Astrocyte (in vitro differentiated cells and primary cell): ENCODE results near the gene FAIM. TPM values are rescaled to one million over a fixed set of nuclear protein-coding genes. Genes with fewer than 3 reads are reported as not detected.

ENCODE experiments used
- DNase-seq: peaks from one replicate; pipeline ENCODE4 v3.0.0-alpha.2; 2010; ENCODE audit warnings: low read depth
- FAIRE-seq: peaks from 2 replicates; lab custom pipeline; 2011; peaks lifted over from hg19 to GRCh38; lab: Jason Lieb, UNC
- H2AFZ ChIP-seq: 2 replicates; pipeline ENCODE4 v1.6.0; 2012; ENCODE audit warnings: low read depth, low read length, inconsistent platforms
- H3K27ac ChIP-seq: 2 replicates; pipeline ENCODE4 v1.5.1; 2011; ENCODE audit warnings: low read depth, low read length, inconsistent platforms
- H3K27me3 ChIP-seq: 2 replicates; pipeline ENCODE4 v1.6.0; 2011; ENCODE audit warnings: low read length, inconsistent platforms; ENCODE audit not compliant: insufficient read depth
- H3K36me3 ChIP-seq: 2 replicates; pipeline ENCODE4 v1.5.1; 2011; ENCODE audit warnings: low read length, inconsistent platforms; ENCODE audit not compliant: insufficient read depth
- H3K4me1 ChIP-seq: 2 replicates; pipeline ENCODE4 v1.5.1; 2011; ENCODE audit warnings: low read length, inconsistent platforms; ENCODE audit not compliant: insufficient read depth
- H3K4me2 ChIP-seq: 2 replicates; pipeline ENCODE4 v1.6.0; 2012; ENCODE audit warnings: low read length, inconsistent platforms
- H3K4me3 ChIP-seq: 2 replicates; pipeline ENCODE4 v1.5.1; 2011; ENCODE audit warnings: low read depth, mild to moderate bottlenecking, low read length, inconsistent platforms; ENCODE audit not compliant: insufficient read depth
- H3K79me2 ChIP-seq: 2 replicates; pipeline ENCODE4 v1.6.0; 2012; ENCODE audit warnings: mild to moderate bottlenecking, low read length, inconsistent platforms; ENCODE audit not compliant: insufficient read depth
- H3K9ac ChIP-seq: 2 replicates; pipeline ENCODE4 v1.6.0; 2012; ENCODE audit warnings: mild to moderate bottlenecking, low read length, inconsistent platforms
- H3K9me3 ChIP-seq: 2 replicates; pipeline ENCODE4 v1.5.1; 2012; ENCODE audit warnings: low read depth, mild to moderate bottlenecking, low read length, inconsistent platforms; ENCODE audit not compliant: insufficient read depth
- H4K20me1 ChIP-seq: 2 replicates; pipeline ENCODE4 v1.6.0; 2012; ENCODE audit warnings: low read length, inconsistent platforms; ENCODE audit not compliant: insufficient read depth
- H3K27ac Mint-ChIP-seq: one replicate; pipeline ENCODE4 v1.8.0; 2021; ENCODE audit warnings: mild to moderate bottlenecking, mixed read lengths; ENCODE audit not compliant: unreplicated experiment
- H3K27me3 Mint-ChIP-seq: one replicate; pipeline ENCODE4 v1.8.0; 2021; ENCODE audit warnings: low read depth, mixed read lengths; ENCODE audit not compliant: unreplicated experiment
- H3K36me3 Mint-ChIP-seq: one replicate; pipeline ENCODE4 v1.8.0; 2021; ENCODE audit warnings: low read depth, mixed read lengths; ENCODE audit not compliant: unreplicated experiment
- H3K4me1 Mint-ChIP-seq: one replicate; pipeline ENCODE4 v1.8.0; 2021; ENCODE audit warnings: low read depth, mixed read lengths; ENCODE audit not compliant: unreplicated experiment
- H3K4me3 Mint-ChIP-seq: one replicate; pipeline ENCODE4 v1.8.0; 2021; ENCODE audit warnings: mild to moderate bottlenecking, moderate library complexity, mixed read lengths; ENCODE audit not compliant: unreplicated experiment
- H3K9me3 Mint-ChIP-seq: one replicate; pipeline ENCODE4 v1.8.0; 2021; ENCODE audit warnings: mild to moderate bottlenecking, mixed read lengths; ENCODE audit not compliant: unreplicated experiment
- EZH2 ChIP-seq: IDR thresholded peaks from 2 replicates; pipeline ENCODE4 v1.6.1; 2012; ENCODE audit warnings: mild to moderate bottlenecking, low read length, inconsistent platforms; ENCODE audit not compliant: insufficient read depth
- total RNA-seq: library from RNA; stranded (reverse); gene quantifications from 2 replicates; pipeline ENCODE4 v1.2.1, GENCODE V29; 2021
- TF ChIP-seq, protein P1 (sequence below): IDR thresholded peaks from 2 replicates; pipeline ENCODE4 v1.5.1; 2011; ENCODE audit warnings: low read depth, mild to moderate bottlenecking, inconsistent platforms, low read length, moderate library complexity; ENCODE audit not compliant: insufficient read depth

FAIM gene
- total RNA-seq, 1 donor from 2014 or later: 8.3 TPM

GRCh38 chr3:138649134-138649533 lies 40.6 kb downstream of the FAIM start:
- H3K4me3 Mint-ChIP-seq: no peak overlapping the region
- H3K79me2 ChIP-seq: no peaks in the 10 kb centered on the region
- H3K4me1 Mint-ChIP-seq: no peaks in the 10 kb centered on the region
- H4K20me1 ChIP-seq: no peaks in the 10 kb centered on the region
- H3K36me3 Mint-ChIP-seq: peaks cover 37% of the 10 kb centered on the region
- FAIRE-seq: no peak
- DNase-seq: no peak
- H3K4me2 ChIP-seq: no peak overlapping the region
- no peaks in the 10 kb centered on the region for H3K27me3 Mint-ChIP-seq
- H3K36me3 ChIP-seq: peaks cover 6% of the 10 kb centered on the region
- no peak overlapping the region for H2AFZ ChIP-seq
- H3K27ac ChIP-seq: no peak overlapping the region
- H3K27ac Mint-ChIP-seq: no peak overlapping the region
- peaks cover 38% of the 10 kb centered on the region for H3K9me3 Mint-ChIP-seq
- no peak overlapping the region for H3K4me3 ChIP-seq
- H3K9me3 ChIP-seq: peaks cover 4% of the 10 kb centered on the region
- H3K9ac ChIP-seq: no peak overlapping the region
- TF ChIP-seq, protein P1, sequence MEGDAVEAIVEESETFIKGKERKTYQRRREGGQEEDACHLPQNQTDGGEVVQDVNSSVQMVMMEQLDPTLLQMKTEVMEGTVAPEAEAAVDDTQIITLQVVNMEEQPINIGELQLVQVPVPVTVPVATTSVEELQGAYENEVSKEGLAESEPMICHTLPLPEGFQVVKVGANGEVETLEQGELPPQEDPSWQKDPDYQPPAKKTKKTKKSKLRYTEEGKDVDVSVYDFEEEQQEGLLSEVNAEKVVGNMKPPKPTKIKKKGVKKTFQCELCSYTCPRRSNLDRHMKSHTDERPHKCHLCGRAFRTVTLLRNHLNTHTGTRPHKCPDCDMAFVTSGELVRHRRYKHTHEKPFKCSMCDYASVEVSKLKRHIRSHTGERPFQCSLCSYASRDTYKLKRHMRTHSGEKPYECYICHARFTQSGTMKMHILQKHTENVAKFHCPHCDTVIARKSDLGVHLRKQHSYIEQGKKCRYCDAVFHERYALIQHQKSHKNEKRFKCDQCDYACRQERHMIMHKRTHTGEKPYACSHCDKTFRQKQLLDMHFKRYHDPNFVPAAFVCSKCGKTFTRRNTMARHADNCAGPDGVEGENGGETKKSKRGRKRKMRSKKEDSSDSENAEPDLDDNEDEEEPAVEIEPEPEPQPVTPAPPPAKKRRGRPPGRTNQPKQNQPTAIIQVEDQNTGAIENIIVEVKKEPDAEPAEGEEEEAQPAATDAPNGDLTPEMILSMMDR: no peak
- TF ChIP-seq EZH2: no peak
- H3K27me3 ChIP-seq: no peaks in the 10 kb centered on the region
- H3K4me1 ChIP-seq: no peaks in the 10 kb centered on the region

DNA sequence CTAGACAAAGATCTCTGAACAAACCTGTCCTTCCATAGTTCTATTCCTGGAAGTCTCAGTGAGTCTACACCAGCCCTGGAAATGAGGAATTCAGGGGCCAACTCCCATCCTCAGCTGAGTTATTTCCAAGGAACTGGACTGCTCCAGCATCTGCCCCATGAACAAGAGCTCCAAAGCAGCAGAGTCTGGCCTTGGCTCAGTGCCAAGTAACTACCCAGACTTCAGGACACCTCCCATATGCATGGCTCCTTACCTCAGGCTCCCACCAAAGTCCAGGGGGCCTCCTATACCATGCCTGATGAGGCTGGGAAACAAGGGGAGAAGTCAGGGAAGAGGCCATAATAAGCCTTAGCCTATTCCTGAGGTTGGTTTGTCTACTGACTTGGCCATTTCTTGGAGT lies 45.0 kb downstream of the FAIM start:
- H3K27ac Mint-ChIP-seq: no peak overlapping the region
- no peak overlapping the region for H3K4me3 Mint-ChIP-seq
- Histone ChIP-seq H3K27ac (no peak overlapping the region), H3K9ac (no peak overlapping the region), H3K4me1 (no peaks in the 10 kb centered on the region), H3K4me3 (no peak overlapping the region), H3K9me3 (peaks cover 4% of the 10 kb centered on the region), H3K36me3 (peaks cover 11% of the 10 kb centered on the region), H2AFZ (no peak overlapping the region), H3K27me3 (no peaks in the 10 kb centered on the region), H4K20me1 (no peaks in the 10 kb centered on the region), H3K79me2 (no peaks in the 10 kb centered on the region), H3K4me2 (no peak overlapping the region)
- FAIRE-seq: no peak
- peaks cover 29% of the 10 kb centered on the region for H3K36me3 Mint-ChIP-seq
- no peaks in the 10 kb centered on the region for H3K27me3 Mint-ChIP-seq
- DNase-seq: no peak
- H3K9me3 Mint-ChIP-seq: peaks cover 9% of the 10 kb centered on the region
- no peak for TF ChIP-seq EZH2
- TF ChIP-seq, protein P1: no peak
- H3K4me1 Mint-ChIP-seq: no peaks in the 10 kb centered on the region

DNA sequence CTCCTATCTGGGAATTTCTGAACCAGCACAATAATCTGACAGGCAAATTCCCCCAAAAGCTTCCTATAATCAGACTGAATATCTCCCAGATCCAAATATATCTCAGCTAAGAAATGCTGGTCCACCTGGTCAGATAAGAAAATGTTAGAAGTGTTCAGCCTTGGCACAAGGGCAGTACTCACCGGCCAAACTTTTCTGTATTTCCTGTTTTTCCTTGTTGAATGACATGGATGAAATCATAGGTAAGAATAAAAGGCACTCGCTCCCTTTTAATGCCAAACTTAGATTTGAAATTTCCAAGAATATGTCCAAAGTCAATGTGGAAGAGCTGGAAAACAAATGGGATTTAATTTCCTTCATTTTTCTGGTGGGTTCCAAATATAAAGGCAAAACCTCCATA lies 48.9 kb downstream of the FAIM start:
- Histone ChIP-seq H3K36me3 (peaks cover 14% of the 10 kb centered on the region), H3K4me2 (no peak overlapping the region), H4K20me1 (no peaks in the 10 kb centered on the region), H3K4me3 (no peak overlapping the region), H3K27ac (no peak overlapping the region), H3K9me3 (no peaks in the 10 kb centered on the region), H3K9ac (no peak overlapping the region), H2AFZ (no peak overlapping the region), H3K4me1 (no peaks in the 10 kb centered on the region), H3K79me2 (no peaks in the 10 kb centered on the region), H3K27me3 (no peaks in the 10 kb centered on the region)
- no peaks in the 10 kb centered on the region for H3K4me1 Mint-ChIP-seq
- H3K4me3 Mint-ChIP-seq: no peak overlapping the region
- peaks cover 14% of the 10 kb centered on the region for H3K36me3 Mint-ChIP-seq
- H3K9me3 Mint-ChIP-seq: no peaks in the 10 kb centered on the region
- FAIRE-seq (no peak), DNase-seq (no peak)
- H3K27me3 Mint-ChIP-seq: no peaks in the 10 kb centered on the region
- no peak overlapping the region for H3K27ac Mint-ChIP-seq
- TF ChIP-seq, protein P1: no peak
- TF ChIP-seq EZH2: no peak
